Stimulated activated CD4-positive, alpha-beta T cell treated with anti-CD3 and anti-CD28 coated beads, Interleukin-1b, Interleukin-23, amount 100 ng/mL, for 24 hours (primary cell): ENCODE measurements around the gene RBM33.

ENCODE experiments used
- DNase-seq, 4 experiments: peaks; one replicate each; pipeline ENCODE4 v3.0.0-alpha.2; 2020; ENCODE audit warnings: low read depth in 4 of 4, low spot score in 1 of 4

The RBM33 gene

DNA sequence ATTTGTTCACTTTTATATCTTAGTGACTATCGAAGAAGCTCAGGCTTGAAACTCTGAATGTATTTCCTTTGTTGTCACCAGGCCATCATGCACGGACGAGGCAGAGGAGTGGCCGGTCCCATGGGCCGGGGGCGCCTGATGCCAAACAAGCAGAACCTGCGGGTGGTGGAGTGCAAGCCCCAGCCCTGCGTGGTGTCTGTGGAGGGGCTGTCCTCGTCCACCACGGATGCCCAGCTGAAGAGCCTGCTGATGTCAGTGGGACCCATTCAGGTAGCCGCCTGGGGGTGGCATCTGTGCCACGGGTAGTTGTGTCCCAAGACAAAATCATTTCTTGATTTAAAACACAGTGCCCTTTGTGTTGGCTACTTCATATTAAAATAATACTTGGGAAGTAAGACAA lies 121.9 kb downstream of the RBM33 start:
- DNase-seq, result no peak

DNA sequence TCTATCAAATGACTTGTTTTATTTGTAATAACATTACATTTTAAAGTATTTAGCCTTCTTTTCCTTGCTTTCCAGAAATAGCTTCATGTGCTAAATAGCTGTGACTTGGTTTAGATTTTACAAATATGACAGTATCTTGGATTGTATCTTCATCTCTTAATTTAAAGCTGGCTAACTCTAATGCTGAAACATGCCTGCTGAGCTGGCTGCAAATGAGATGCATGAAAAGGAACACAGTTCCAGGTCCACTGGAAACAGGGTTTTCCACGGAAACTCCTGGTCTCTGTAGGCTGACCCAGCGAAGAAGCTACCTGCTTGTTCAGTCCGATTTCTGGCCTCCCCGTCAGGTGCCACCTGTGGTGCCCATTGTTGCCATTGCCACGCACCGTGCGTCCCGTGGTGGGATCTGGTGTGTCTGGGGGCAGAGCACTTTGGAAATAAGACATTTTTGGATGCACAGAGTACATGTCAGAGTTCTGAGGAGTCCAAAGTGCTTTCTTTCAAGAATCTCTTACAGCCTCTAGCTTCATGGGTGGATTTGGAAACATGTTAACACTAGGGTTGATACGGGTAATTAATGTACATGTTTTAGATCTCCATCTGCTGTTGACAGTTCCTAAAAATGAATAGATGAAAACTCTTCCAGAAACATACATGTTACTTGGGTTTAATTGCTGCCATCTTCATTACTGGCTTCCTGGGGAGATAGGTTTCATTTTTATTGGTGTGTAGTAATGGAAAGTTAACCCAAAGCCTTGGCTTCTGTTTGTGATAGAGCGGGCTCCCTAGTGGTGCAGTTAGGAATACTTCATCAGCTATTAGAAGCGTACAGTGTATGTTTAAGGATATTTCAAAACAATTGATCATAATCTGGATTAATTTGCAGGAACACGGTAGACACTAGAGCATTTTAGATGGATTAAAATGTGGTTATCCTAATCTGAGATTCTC lies 122.8 kb downstream of the RBM33 start:
- no peak for DNase-seq

DNA sequence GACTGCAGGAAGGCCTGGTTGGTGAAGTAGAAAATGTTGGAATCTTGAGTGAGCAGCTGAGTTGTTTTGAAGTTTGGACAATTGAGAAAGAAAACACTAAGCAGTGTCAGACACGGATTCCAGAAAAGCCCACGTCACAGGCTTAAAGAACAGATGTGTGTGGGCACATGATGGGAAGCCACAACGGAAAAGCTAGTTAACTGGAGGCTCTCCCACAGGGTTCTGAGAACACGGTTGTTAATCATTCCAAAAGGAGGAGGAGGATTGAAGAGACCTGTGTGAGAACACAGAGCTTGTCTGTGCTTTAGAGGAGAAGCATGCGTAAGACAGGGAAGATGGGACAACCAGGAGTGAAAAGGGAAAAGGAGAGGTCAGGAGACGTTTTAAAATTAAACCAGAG lies 125.2 kb downstream of the RBM33 start:
- DNase-seq, result no peak

DNA sequence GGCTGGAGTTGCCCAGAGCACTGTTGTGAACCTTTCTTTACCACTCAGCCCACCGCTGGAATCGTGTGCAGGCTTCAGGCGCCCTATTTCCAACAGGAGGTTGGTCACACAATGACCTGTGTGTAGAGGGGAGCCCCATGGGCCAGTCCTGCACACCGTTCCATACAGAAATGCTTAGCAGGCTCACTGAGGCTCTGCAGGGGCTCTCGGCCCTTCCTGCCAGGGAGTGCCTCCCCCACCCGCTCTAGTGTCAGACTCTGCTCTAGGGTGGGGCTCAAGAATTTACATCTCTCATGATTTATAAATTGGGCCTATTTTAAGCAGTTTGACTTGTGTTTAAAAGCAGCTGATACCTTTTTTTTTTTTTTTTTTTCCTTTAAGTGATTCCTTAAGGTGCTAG lies 125.8 kb downstream of the RBM33 start:
- DNase-seq, result no peak

DNA sequence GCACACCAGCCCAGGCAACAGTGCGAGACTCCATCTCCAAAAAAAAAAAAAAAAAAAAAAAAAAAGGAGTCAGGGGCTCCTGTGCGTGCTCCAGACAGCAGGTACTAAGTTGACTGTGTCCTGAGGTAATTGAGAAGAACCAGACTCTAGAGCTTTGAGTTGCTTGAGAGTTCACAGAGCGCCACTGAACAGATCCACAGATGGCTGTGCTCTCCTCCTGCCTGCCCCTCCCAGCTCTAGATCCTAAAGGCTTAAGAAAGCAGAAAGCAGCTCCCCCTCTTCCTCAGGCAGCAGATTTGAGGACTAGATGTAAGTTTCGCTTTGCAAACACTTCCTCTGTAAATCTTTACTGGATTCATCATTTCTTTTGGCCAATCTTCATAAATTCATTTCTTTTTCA lies 129.1 kb downstream of the RBM33 start:
- DNase-seq, result no peak

DNA sequence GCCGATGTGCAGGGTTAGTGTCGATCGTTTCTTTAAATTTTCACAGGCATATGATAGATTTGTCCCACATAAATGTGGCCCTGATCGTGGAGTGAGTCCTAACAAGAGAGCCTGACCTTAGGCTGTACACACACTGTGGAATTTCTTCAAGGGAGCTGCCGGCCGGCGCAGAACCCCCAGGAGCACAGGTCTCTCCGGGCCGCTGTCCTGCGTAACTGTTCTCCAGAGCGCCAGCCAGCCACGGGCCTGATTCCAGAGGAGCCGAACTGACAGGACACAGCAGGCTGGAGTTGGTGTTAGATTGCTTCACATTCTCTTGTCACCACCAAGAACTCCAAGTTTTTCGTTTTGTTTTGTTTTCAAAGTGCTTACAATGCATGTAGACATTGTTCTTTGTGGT lies 130.5 kb downstream of the RBM33 start:
- no peak for DNase-seq

DNA sequence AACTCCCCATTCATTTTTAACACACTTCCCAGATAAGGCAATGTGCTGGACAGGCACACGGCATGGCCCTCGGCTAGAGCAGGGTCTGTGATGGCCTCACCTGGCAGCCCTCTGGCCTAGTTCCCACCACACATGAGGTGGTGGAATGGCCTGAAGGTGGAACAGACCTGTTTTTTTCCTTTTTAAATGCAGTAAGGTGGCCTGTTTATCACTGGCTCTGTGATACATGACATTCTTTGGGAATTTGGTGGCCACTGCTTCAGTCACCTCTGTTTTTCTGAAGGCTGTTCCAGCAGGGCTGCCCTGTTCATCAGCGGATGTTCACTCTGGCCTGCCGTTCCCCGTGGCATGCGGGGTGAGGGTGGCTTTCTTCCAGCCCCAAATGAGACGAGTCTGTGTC lies 131.2 kb downstream of the RBM33 start:
- DNase-seq, result no peak

DNA sequence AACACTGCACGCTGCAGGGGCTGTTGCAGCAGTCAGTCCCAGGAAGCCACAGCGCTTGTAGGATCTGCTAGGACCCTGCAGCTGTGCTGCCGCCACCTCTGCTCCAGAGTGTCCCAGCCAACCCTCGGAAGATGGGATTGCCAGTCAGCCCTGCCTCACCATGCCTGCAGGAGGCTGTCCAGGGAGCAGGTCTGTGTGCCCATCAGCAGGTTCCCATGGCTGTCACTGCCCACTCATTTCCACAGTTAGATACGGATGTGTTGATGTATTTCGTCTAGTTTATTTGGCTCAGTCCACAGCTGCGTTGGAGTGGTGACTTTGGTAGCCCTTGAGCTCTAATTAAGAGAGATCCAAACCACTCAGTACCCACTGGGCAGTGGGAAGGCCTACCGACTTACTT lies 132.1 kb downstream of the RBM33 start:
- DNase-seq, result no peak

DNA sequence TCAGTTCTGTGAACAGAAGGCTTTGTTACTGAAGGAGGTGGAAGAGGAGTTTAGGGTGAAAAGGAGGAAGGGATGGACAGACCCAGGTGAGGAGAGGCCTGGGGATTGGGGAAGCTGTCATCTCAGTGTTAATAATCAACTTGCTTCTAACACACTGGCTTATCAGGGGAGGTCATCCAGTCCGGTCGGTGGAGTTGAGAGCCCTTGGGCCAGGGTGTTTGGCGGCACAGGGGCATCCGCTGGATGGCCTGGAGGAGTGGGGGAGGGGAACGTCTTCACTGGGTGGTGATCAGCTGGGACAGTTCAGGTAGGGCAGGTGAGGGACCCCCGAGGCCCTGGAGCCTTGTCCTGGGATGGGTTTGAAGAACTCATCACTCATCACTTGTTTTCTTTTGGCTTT lies 133.9 kb downstream of the RBM33 start:
- DNase-seq, result no peak

DNA sequence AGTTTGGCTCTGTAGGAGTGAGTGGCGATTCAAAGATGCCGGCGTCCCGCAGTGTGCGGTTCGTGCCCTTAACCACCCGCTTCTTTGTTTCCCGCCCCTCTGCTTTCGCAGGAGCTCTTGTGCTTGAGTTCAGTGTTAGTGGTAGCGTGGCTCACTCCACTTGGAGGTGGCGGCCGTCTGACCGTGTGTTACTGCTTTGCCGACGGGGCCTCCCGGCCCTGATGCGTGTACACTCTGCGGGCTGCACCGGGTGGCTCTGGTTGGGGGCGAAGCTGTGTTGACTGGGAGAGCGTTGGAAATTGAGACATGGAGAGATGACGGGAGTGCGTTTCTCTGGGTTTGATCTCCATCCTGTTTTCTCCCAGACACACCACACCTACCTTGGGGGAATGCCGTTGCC lies 136.4 kb downstream of the RBM33 start:
- DNase-seq, result no peak

DNA sequence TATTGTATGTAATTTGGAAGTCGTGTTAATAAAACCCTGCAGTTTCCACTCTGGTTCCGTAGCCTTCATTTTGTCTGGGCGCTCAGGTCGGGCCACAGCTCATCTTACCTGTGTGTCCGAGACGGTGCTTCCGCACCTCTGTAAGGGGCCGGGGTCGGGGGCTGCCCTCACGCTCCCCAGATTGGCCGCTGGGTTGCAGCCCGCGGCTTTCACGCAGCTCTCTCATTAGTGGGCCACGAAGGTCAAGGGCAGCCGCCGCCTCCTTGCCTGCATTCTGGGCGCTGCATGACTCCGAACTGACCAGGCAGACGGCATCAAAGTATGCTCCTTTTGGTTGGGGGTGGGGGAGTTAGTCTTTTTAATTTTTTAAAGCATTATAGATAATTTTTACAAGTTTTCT lies 137.0 kb downstream of the RBM33 start:
- no peak for DNase-seq

DNA sequence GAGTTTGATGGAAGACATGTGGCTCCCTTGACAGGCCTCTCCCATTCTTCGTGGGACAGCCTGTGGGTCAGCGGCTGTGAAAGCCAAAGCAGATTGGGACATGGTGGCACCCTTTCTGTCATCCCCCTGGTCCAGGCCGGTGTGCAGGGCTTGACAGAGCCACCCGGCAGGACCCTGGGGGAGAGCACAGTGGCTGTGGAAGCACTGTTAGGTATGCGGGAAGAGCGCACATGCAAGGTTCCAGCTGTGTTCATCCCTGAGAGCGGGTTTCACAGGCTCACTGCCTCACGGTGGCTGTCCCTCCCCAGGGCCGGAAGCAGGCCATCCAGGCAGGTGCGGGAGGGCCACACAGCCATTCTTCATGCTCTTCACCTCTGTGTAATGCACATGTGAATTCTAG lies 138.0 kb downstream of the RBM33 start:
- DNase-seq, result no peak

DNA sequence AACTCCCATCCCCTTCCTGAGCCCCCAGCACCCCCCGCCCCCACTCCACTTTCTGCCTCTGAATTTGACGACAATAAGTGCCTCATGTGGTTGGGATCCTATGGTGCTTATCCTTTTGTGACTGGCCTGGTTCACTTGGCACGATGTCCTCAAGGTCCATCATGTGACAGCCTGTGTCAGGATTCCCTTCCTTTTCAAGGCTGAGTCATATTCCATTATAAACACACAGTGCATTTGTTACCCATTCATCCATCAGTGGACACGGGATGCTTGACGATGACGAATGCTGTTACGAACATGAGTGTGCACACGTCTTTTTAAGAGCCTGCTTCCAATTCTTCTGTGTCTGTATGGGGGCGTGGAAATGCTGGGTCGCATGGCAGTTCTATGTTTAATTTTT lies 141.1 kb downstream of the RBM33 start:
- no peak for DNase-seq

DNA sequence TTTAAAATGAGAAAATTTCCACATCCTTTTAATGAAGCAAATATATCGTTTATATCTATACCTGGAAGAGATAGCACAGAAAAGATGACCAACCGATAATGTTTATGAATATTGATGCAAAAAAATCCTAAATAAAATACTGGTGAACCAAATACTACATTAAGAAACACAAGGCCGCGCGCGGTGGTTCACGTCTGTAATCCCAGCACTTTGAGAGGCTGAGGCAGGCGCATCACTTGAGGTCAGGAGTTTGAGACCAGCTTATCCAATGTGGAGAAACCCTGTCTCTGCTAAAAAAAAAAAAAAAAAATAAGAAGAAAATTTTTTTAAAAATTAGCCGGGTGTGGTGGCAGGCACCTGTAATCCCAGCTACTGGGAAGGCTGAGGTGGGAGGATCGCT lies 142.0 kb downstream of the RBM33 start:
- DNase-seq, result no peak

DNA sequence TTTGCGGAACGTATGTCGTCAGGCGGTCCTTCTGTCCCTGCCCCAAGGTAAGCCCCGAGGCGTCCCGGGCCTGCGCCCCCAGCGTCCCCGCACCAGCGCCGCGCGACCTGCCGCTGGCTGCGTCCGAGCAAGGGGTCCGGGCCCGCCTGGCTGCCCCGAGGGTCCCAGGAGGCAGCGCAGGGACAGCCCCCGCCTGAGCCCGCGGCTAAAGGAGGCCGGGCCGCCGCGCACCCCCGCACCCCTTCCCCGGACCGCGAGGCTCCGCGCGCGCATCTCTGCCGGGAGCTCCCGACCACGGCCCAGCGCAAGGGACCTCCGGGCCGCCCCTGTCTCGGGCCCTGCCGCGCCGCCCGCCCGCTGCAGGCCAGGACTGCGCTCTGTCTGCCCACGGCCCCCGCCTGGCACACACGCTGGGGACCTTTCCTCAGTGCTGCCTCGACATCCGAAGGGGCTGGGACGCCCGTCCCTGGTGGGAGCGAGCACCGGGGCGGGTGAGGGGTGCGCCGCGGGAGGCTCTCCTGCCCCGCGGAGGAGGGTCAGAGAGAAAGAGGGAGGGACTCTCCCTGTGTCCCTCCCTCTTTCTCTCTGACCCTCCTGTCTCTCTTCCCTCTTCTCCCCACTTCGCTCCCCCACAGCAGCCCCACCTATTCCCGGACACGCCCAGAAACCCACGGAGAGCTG lies 142.8 kb downstream of the RBM33 start:
- DNase-seq, result no peak

DNA sequence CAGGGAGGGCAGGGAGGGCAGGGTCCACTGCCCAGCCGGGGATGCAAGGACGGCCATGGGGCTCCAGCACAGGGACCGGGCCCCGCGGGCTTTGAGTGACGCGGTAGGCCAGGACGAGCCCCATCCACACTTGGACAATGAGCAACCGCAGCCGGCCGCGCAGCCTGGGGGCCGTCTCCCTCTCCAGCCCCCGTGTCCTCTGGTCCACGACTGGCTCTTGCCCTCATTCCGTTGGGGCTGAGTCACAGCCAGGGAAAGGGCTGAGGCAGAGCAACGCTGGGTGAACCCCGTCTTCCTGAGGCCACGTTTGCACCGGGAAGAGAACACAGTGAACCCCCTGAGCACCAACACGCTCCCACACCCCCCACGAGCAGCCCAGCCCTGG lies 144.1 kb downstream of the RBM33 start:
- no peak for DNase-seq

DNA sequence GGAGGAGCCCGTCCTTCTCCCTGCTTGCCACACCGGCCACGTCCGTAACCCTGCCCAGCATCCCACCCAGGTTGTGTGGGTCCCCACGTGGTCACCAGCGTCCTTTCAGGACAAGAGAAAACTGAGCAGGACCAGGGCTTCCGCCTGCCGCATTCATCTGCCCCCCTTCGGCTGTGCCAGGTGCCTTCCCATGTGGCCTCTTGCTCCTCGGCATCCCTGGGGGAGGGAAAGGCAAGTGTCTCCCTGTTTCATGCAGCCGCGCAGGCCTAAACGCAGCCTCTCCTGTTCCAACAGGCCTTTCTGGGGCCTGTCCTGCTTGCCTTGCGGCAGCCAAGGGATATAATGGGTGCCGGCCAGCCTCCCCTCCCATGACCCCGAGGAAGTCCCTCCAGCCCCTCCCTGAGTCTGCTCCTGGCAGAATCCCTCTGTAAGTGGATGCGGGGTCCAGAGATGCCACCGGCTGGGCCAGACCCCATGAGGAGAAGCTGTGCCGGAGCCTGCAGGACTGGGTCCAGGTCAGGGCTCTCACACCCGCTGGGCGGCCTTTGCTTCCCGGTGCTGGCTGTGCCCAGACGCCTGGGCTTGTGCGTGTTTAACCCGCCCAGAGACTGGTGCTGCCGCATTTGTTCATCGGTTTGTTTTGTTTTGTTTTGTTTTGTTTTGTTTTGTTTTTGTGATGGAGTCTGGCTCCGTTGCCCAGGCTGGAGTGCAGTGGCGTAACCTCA lies 144.7 kb downstream of the RBM33 start:
- DNase-seq, result no peak

DNA sequence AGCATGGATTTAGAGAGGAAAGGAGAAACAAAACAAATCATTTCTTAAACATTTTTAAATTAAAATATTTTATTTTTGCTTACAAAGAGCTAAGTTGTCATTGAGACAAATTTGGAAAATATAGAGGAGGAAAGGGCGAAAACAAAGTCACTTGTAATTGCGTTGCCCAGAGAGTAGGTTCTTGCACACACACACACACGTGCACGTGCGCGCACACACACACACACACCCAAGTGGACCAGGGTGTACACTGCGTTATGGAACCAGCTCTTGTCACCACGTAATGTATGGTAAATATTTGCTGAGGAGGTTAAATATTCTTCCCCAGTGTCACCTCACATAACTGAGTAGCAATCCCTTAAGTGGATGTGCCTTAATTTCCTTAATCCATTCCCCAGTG lies 146.2 kb downstream of the RBM33 start:
- DNase-seq, result no peak

DNA sequence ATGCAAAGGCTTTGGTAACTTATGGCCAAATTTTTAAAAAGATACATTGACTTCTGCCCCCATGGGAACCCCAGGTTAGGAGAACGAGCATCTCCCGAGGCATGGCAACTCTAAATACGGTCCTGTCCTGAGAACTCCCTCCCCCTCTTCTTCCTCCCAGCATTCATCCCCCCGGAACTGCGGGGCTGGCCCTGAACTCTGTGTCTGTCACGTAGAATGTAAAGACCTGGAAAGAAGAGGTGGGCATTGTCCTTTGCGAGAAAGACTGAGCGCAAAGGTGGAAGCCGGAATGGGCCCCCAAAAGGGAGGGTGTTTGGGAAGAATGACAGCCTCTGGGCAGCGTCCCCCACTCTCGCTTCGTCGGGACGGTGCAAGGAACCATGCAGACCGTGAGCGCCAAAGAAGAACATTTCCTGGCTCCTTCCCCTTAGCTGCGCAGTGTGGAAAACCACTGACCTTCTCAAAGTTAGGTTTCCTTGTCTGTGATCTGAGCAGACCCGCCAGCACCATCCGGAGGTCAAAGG lies 146.8 kb downstream of the RBM33 start:
- DNase-seq, result no peak

DNA sequence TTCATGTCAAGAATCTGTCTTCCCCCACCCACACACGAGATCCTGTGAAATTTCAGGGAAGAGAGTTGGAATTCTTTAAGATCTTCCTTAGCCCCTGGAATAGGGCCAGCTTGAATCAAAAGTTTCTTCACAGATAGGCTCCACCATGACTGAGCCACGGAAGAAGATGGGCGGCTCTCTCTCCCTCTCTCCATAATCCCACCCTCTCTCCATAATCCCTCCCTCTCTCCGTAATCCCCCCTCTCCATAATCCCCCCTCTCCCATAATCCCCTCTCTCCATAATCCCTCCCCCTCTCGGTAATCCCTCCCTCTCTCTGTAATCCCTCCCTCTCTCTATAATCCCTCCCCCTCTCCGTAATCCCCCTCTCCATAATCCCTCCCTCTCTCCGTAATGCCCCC lies 147.4 kb downstream of the RBM33 start:
- DNase-seq, result no peak

DNA sequence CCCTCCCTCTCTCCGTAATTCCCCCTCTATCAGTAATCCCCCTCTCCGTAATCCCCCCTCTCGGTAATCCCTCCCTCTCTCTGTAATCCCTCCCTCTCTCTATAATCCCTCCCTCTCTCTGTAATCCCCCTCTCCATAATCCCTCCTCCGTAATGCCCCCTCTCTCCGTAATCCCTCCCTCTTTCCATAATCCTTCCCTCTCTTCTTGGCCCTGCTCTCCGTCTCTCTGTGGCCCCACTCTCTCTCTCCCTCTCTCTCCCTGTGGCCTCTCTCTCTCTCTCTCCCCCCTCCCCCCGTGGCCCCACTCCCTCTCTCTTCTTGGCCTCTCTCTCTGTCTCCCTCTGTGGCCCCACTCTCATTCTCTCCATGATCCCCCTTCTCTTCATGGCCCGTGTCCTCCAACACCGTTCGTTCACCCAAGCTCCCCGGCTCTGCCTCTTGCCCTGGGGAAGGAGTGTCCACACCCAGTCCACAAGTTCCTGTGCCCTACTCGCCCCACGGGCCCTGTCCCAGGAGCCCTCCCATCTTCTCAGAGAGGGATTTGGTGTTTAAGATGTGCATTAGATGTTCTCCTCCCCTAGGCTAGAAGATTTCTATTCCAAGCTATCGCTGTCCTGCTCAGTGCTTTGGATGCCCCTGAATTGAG lies 148.0 kb downstream of the RBM33 start:
- DNase-seq, result no peak
